PC-3 (cell line): ENCODE data around the gene CIAO3.

ENCODE experiments used
- CTCF ChIP-seq: fragments of 300-600 bp; sonication (generic); conservative IDR thresholded peaks from 2 replicates; pipeline ENCODE4 v1.5.1; 2017; ENCODE audit warnings: antibody characterized with exemption, low read depth, mild to moderate bottlenecking, low read length
- EZH2 ChIP-seq: fragments of 300-600 bp; sonication (generic); IDR thresholded peaks from one replicate; pipeline ENCODE4 v1.6.1; 2017; ENCODE audit warnings: antibody characterized with exemption, mild to moderate bottlenecking, low read length; ENCODE audit not compliant: unreplicated experiment
- EZH2phosphoT487 ChIP-seq: fragments of 300-600 bp; sonication (generic); IDR thresholded peaks from 2 replicates; pipeline ENCODE4 v1.6.1; 2018; ENCODE audit warnings: mild to moderate bottlenecking, antibody characterized with exemption, low read length, borderline replicate concordance

GRCh38 chr16:764184-764750, 23.5 kb upstream of the CIAO3 start:
- TF ChIP-seq CTCF (no peak), EZH2 (no peak), EZH2phosphoT487 (no peak)
